HCT116 (cell line): ENCODE data around the gene PICK1. TPM values are rescaled to one million over a fixed set of nuclear protein-coding genes. Genes with fewer than 3 reads are reported as not detected.

Source experiments
- ATAC-seq: fragments of 200-7000 bp; cut with Tn5 transposase; 2 replicates; pipeline ENCODE4 v1.9.1; 2020; ENCODE audit warnings: mild to moderate bottlenecking, moderate library complexity
- BruUV-seq: library from RNA; stranded (reverse); fragments of 400-500 nt; replicated peaks from 2 replicates; lab custom pipeline; 2021; lab: Mats Ljungman, UMichigan
- CTCF ChIA-PET: fragments of 300-600 bp; sonication (Branson Sonifier 250); formaldehyde crosslinking; loops from one replicate; lab custom pipeline; 2021; ENCODE audit warnings: antibody characterized with exemption; lab: Charles Lee
- POLR2A ChIA-PET: fragments of 300-600, 350-600 bp; sonication (Branson Sonifier 250); formaldehyde crosslinking; loops from one replicate; lab custom pipeline; 2021; ENCODE audit warnings: antibody characterized with exemption; lab: Charles Lee
- RAD21 ChIA-PET, 2 experiments: fragments of 300-600 bp; sonication (Branson Sonifier 250); formaldehyde crosslinking; loops; one replicate each; lab custom pipeline; 2023; ENCODE audit warnings: low total read pairs in 2 of 2; ENCODE audit not compliant: uncharacterized antibody in 2 of 2, unreplicated experiment in 2 of 2, low non-redundant PET in 1 of 2; lab: Charles Lee
- DNase-seq: peaks from one replicate; pipeline ENCODE4 v3.0.0-alpha.2; 2010; ENCODE audit warnings: low read depth, low spot score
- H2AFZ ChIP-seq: fragments of 200-600 bp; shearing (Covaris generic), sonication (generic); 2 replicates; pipeline ENCODE4 v1.6.1; 2017; ENCODE audit warnings: low read depth, mixed run types, mixed read lengths, antibody characterized with exemption, low read length; ENCODE audit not compliant: poor library complexity, severe bottlenecking
- H3K27ac ChIP-seq: 2 replicates; pipeline ENCODE4 v1.5.1; 2012; ENCODE audit warnings: low read depth, low read length
- H3K27me3 ChIP-seq: fragments of 200-600 bp; sonication (generic); 2 replicates; pipeline ENCODE4 v1.6.1; 2016; ENCODE audit warnings: mixed run types, low read length, mixed read lengths; ENCODE audit not compliant: insufficient read depth
- H3K36me3 ChIP-seq, 2 experiments: fragments of 200-500 bp in 1 of 2; fragments of 200-600 bp in 1 of 2; sonication (Bioruptor generic) in 1 of 2; sonication (generic) in 1 of 2; 2 replicates each; pipeline versions ENCODE4 v1.5.1 to v1.6.1; 2014 to 2016; ENCODE audit warnings: low read length in 2 of 2, inconsistent platforms in 1 of 2, mixed read lengths in 1 of 2, mixed run types in 1 of 2; ENCODE audit not compliant: insufficient read depth in 2 of 2, control insufficient read depth in 1 of 2
- H3K4me1 ChIP-seq, 2 experiments: fragments of 200-600 bp in 1 of 2; sonication (generic) in 1 of 2; 2 replicates each; pipeline versions ENCODE4 v1.5.1 to v1.6.1; 2012 to 2017; ENCODE audit warnings: low read length in 2 of 2, inconsistent platforms in 1 of 2, mild to moderate bottlenecking in 1 of 2, mixed read lengths in 1 of 2, mixed run types in 1 of 2, moderate library complexity in 1 of 2; ENCODE audit not compliant: insufficient read depth in 2 of 2, control insufficient read depth in 1 of 2
- H3K4me2 ChIP-seq: fragments of 200-600 bp; sonication (generic); 2 replicates; pipeline ENCODE4 v1.6.1; 2017; ENCODE audit warnings: mixed run types, low read length, mixed read lengths
- H3K4me3 ChIP-seq, 2 experiments: fragments of 200-600 bp in 1 of 2; sonication (generic) in 1 of 2; replicated peaks in 1 of 2; 2 replicates each; pipeline ENCODE4 v1.5.1; 2011 to 2016; ENCODE audit warnings: low read length in 2 of 2, control low read depth in 1 of 2, low read depth in 1 of 2, mild to moderate bottlenecking in 1 of 2, mixed read lengths in 1 of 2, mixed run types in 1 of 2
- H3K79me2 ChIP-seq: fragments of 200-600 bp; sonication (generic); 2 replicates; pipeline ENCODE4 v1.6.1; 2017; ENCODE audit warnings: mild to moderate bottlenecking, mixed run types, low read length, moderate library complexity, mixed read lengths; ENCODE audit not compliant: insufficient read depth
- H3K9ac ChIP-seq: fragments of 200-600 bp; sonication (generic); 2 replicates; pipeline ENCODE4 v1.6.1; 2016; ENCODE audit warnings: low read length, mixed read lengths
- H3K9me2 ChIP-seq: fragments of 200-600 bp; sonication (generic), shearing (Covaris generic); 2 replicates; pipeline ENCODE4 v1.6.1; 2017; ENCODE audit warnings: mixed run types, mild to moderate bottlenecking, moderate library complexity; ENCODE audit not compliant: insufficient read depth
- H3K9me3 ChIP-seq, 2 experiments: fragments of 200-500 bp in 1 of 2; fragments of 200-600 bp in 1 of 2; sonication (Bioruptor generic) in 1 of 2; sonication (generic) in 1 of 2; 2 replicates each; pipeline ENCODE4 v1.6.1; 2014 to 2017; ENCODE audit warnings: low read length in 2 of 2, mixed read lengths in 2 of 2, inconsistent platforms in 1 of 2, low read depth in 1 of 2, mild to moderate bottlenecking in 1 of 2, mixed run types in 1 of 2, moderate library complexity in 1 of 2; ENCODE audit not compliant: control insufficient read depth in 1 of 2, insufficient read depth in 1 of 2
- H4K20me1 ChIP-seq: fragments of 200-600 bp; sonication (generic), shearing (Covaris generic); 2 replicates; pipeline ENCODE4 v1.6.1; 2017; ENCODE audit warnings: mixed run types, mild to moderate bottlenecking, moderate library complexity; ENCODE audit not compliant: insufficient read depth
- ATF3 ChIP-seq: IDR thresholded peaks from 2 replicates; pipeline ENCODE4 v1.6.1; 2012
- CBX3 ChIP-seq: IDR thresholded peaks from 2 replicates; pipeline ENCODE4 v1.6.1; 2012; ENCODE audit warnings: low read depth
- CTCF ChIP-seq, 3 experiments: fragments of 200-600 bp in 1 of 3; sonication (generic) in 1 of 3; IDR thresholded peaks in 2 of 3; conservative IDR thresholded peaks in 1 of 3; 2 replicates each; pipeline ENCODE4 v1.5.1; 2012 to 2017; ENCODE audit warnings: low read depth in 2 of 3, low read length in 2 of 3, antibody characterized with exemption in 1 of 3, borderline replicate concordance in 1 of 3, control low read depth in 1 of 3, mild to moderate bottlenecking in 1 of 3, mixed read lengths in 1 of 3, mixed run types in 1 of 3, moderate library complexity in 1 of 3; ENCODE audit not compliant: insufficient read depth in 1 of 3
- EGR1 ChIP-seq: IDR thresholded peaks from 2 replicates; pipeline ENCODE4 v1.6.1; 2012; ENCODE audit warnings: low read depth
- EZH2phosphoT487 ChIP-seq: fragments of 200-600 bp; IDR thresholded peaks from 2 replicates; pipeline ENCODE4 v1.6.1; 2018; ENCODE audit warnings: antibody characterized with exemption, borderline replicate concordance
- FOSL1 ChIP-seq: IDR thresholded peaks from 2 replicates; pipeline ENCODE4 v1.6.1; 2012; ENCODE audit warnings: low read depth
- MAX ChIP-seq: IDR thresholded peaks from 2 replicates; pipeline ENCODE4 v1.6.1; 2012
- POLR2A ChIP-seq: IDR thresholded peaks from 2 replicates; pipeline ENCODE4 v1.7.0; 2011; ENCODE audit warnings: borderline replicate concordance; ENCODE audit not compliant: insufficient read depth, insufficient read length; ENCODE audit errors: extremely low read depth
- POLR2AphosphoS5 ChIP-seq: IDR thresholded peaks from 2 replicates; pipeline ENCODE4 v1.6.1; 2011; ENCODE audit warnings: mild to moderate bottlenecking, low read depth, low read length, moderate library complexity
- REST ChIP-seq: IDR thresholded peaks from 2 replicates; pipeline ENCODE4 v1.6.1; 2012; ENCODE audit warnings: low read depth
- SP1 ChIP-seq: IDR thresholded peaks from 2 replicates; pipeline ENCODE4 v1.6.1; 2012; ENCODE audit warnings: low read depth
- SRF ChIP-seq: IDR thresholded peaks from 2 replicates; pipeline ENCODE4 v1.6.1; 2012; ENCODE audit warnings: low read depth
- TCF7L2 ChIP-seq: IDR thresholded peaks from 2 replicates; pipeline ENCODE4 v1.7.0; 2011; ENCODE audit warnings: borderline replicate concordance, inconsistent platforms; ENCODE audit not compliant: insufficient read depth, insufficient read length; ENCODE audit errors: extremely low read depth
- YY1 ChIP-seq: IDR thresholded peaks from 2 replicates; pipeline ENCODE4 v1.6.1; 2011; ENCODE audit warnings: low read length, low read depth, moderate library complexity, mild to moderate bottlenecking; ENCODE audit not compliant: insufficient replicate concordance; ENCODE audit errors: extremely low read depth
- ZBTB33 ChIP-seq: IDR thresholded peaks from 2 replicates; pipeline ENCODE4 v1.6.1; 2011; ENCODE audit warnings: mild to moderate bottlenecking, low read length, moderate library complexity; ENCODE audit not compliant: insufficient replicate concordance; ENCODE audit errors: extremely low read depth
- ZFX ChIP-seq: fragments of 450-650 bp; IDR thresholded peaks from 2 replicates; pipeline ENCODE4 v1.6.1; 2017
- intact Hi-C: fragments of 100-400 bp; cut with micrococcal nuclease; formaldehyde crosslinking; loops from 2 replicates; pipeline ENCODE4 v1.10.0; 2022
- total RNA-seq: library from RNA; stranded (reverse); gene quantifications from one replicate; pipeline ENCODE4 v1.2.1, GENCODE V29; 2021; ENCODE audit not compliant: unreplicated experiment

Gene PICK1
- total RNA-seq, 1 experiment from 2014 or later, result 40.0 TPM

GRCh38 chr22:38098410-38099249 is 41.4 kb downstream of the PICK1 start:
- Histone ChIP-seq H3K36me3 (no peaks in the 10 kb centered on the region), H3K9ac (no peak overlapping the region), H4K20me1 (no peaks in the 10 kb centered on the region), H3K4me2 (no peak overlapping the region), H3K9me2 (no peaks in the 10 kb centered on the region), H3K4me1 (peaks cover 3 to 11% of the 10 kb centered on the region in 2 experiments; a peak in 2 of 4 replicates), H3K27me3 (no peaks in the 10 kb centered on the region), H3K79me2 (no peaks in the 10 kb centered on the region), H3K27ac (no peak overlapping the region), H2AFZ (no peak overlapping the region), H3K4me3 (no peak overlapping the region), H3K9me3 (no peaks in the 10 kb centered on the region)
- ChIA-PET CTCF (interaction anchor here (0.6 to 3.0 kb wide), 8 partner anchors 10 to 132 kb away, joined by 3 to 11 read pairs (median 6); no protein-coding TSS in a partner anchor), POLR2A (interaction anchor here (0.6 kb wide), 1 partner anchor 469 kb away, joined by 4 read pairs; no protein-coding TSS in a partner anchor), RAD21 (interaction anchor here (0.5 to 1.2 kb wide), 7 partner anchors 42 to 477 kb away, joined by 3 to 5 read pairs (median 4); partner anchors contain the start of gene PICK1 (in 1 of the 2))
- DNase-seq (no peak), ATAC-seq (no peak)
- no peak for TF ChIP-seq EZH2phosphoT487
- no peak for TF ChIP-seq ATF3
- TF ChIP-seq MAX, result no peak
- TF ChIP-seq POLR2A, result no peak
- no peak for TF ChIP-seq SRF
- TF ChIP-seq SP1, result no peak
- TF ChIP-seq CBX3, result no peak
- no peak for TF ChIP-seq ZFX
- no peak for TF ChIP-seq CTCF (IDR thresholded peaks at IDR 0.05 in 2 of 3, conservative IDR thresholded peaks at IDR 0.05 in 1 of 3; ENCODE audit: borderline replicate concordance in 1 of 3, insufficient read depth in 1 of 3, low read depth in 2 of 3, low read length in 2 of 3)
- TF ChIP-seq TCF7L2, result no peak
- no peak for TF ChIP-seq ZBTB33
- TF ChIP-seq FOSL1, result no peak
- TF ChIP-seq REST, result no peak
- no peak for TF ChIP-seq POLR2AphosphoS5
- no peak for TF ChIP-seq YY1
- TF ChIP-seq EGR1, result no peak
- intact Hi-C loops, result no loop called here
- no TSS peak for BruUV-seq
